LNCAP (cell line): ENCODE results near the gene CD81.

Experiments
- CTCF ChIP-seq: fragments of 450-650 bp; IDR thresholded peaks from 2 replicates; pipeline ENCODE4 v1.5.1; 2017; ENCODE audit warnings: mild to moderate bottlenecking

CD81 gene

GRCh38 chr11:2382936-2383851 lies 6.1 kb downstream of the CD81 start:
- no peak for TF ChIP-seq CTCF

GRCh38 chr11:2383852-2384804 lies 7.0 kb downstream of the CD81 start:
- TF ChIP-seq CTCF = no peak

- TF ChIP-seq CTCF = no peak
These were observed 8.3 kb downstream of the CD81 start for GRCh38 chr11:2385156-2386151.

- TF ChIP-seq CTCF = no peak
These were observed 9.5 kb downstream of the CD81 start for GRCh38 chr11:2386591-2386990.

GRCh38 chr11:2387266-2387987 lies 10.3 kb downstream of the CD81 start:
- TF ChIP-seq CTCF = no peak

GRCh38 chr11:2388431-2389376 lies 11.6 kb downstream of the CD81 start:
- TF ChIP-seq CTCF = no peak
